Measurements from ENCODE around the gene FAM187B. TPM values are rescaled to one million over a fixed set of nuclear protein-coding genes. Genes with fewer than 3 reads are reported as not detected.

Gene FAM187B
- total and polyA plus RNA-seq, 2 of the 8 experiments (the other 6 are each of a cell fraction or from before 2014, with no cell fraction given): not detected

GRCh38 chr19:35260694-35261304, 32.3 kb upstream of the FAM187B start:
- H4K8ac ChIP-seq (ENCODE audit: extremely low read depth, insufficient read depth, low read length): no peak overlapping the region
- no peaks in the 10 kb centered on the region for H3K4me1 ChIP-seq (replicated peaks in 1 of 4; ENCODE audit: control insufficient read depth in 3 of 4, insufficient read depth in 4 of 4, low read length in 3 of 4)
- 89% methylated on average over 10 of the region's 10 CpGs; no CpG with 5 or more reads in 1 of the 2 experiments for WGBS, 2 experiments (ENCODE audit: extremely low coverage in 1 of 2, insufficient coverage in 1 of 2, insufficient read length in 1 of 2, insufficient replicate concordance in 2 of 2, low coverage in 1 of 2, low lambda C conversion rate in 2 of 2, missing lambda C conversion rate in 1 of 2)
- H4K20me1 ChIP-seq (replicated peaks in 1 of 2; ENCODE audit: control insufficient read depth in 1 of 2, insufficient read depth in 2 of 2, low read length in 2 of 2): peaks cover 16 to 37% of the 10 kb centered on the region in 2 experiments
- H3K36me3 ChIP-seq (ENCODE audit: control insufficient read depth in 2 of 4, insufficient read depth in 4 of 4, low read length in 3 of 4): peaks cover 20 to 47% (median 36%) of the 10 kb centered on the region in 4 experiments
- H3K27me3 ChIP-seq (replicated peaks in 1 of 4; ENCODE audit: control insufficient read depth in 3 of 4, extremely low read depth in 1 of 4, insufficient read depth in 3 of 4, low read length in 3 of 4): no peaks in the 10 kb centered on the region
- no peak overlapping the region for H3K4me3 ChIP-seq (ENCODE audit: extremely low read depth in 1 of 4, insufficient read depth in 2 of 4, low read depth in 3 of 4, low read length in 4 of 4)
- H3K4me2 ChIP-seq (ENCODE audit: insufficient read depth in 1 of 2, low read depth in 2 of 2, low read length in 2 of 2): no peak overlapping the region
- H3K79me2 ChIP-seq (ENCODE audit: control insufficient read depth in 1 of 2, insufficient read depth in 2 of 2, low read length in 2 of 2): peaks cover 0 to 14% of the 10 kb centered on the region in 2 experiments; a peak in 2 of 4 replicates
- no peak overlapping the region for H4K91ac ChIP-seq (replicated peaks; ENCODE audit: insufficient read length, low read length)
- no peak overlapping the region for H2BK15ac ChIP-seq (ENCODE audit: low read length)
- H3K9me3 ChIP-seq (ENCODE audit: insufficient read depth in 2 of 2, low read depth in 1 of 2, low read length in 1 of 2): peaks cover 0 to 2% of the 10 kb centered on the region in 2 experiments; a peak in 1 of 4 replicates
- H3K18ac ChIP-seq (ENCODE audit: extremely low read depth, low read length): no peak overlapping the region
- no peak for FAIRE-seq
- ChIA-PET POLR2A (ENCODE audit: partially characterized antibody) (interaction anchor here (0.7 to 10.5 kb wide), 9 partner anchors 7 to 254 kb away, joined by 3 to 146 read pairs (median 3); partner anchors contain the start of gene LSR), CTCF (ENCODE audit: partially characterized antibody) (interaction anchor here (1.0 to 1.6 kb wide), 5 partner anchors 14 to 236 kb away, joined by 3 to 5 read pairs (median 4); no protein-coding TSS in a partner anchor)
- H3K79me1 ChIP-seq (ENCODE audit: low read depth, low read length): peaks cover 17% of the 10 kb centered on the region
- H3K4ac ChIP-seq (replicated peaks; ENCODE audit: insufficient read length, low read depth, low read length): no peak overlapping the region
- H2BK120ac ChIP-seq (replicated peaks; ENCODE audit: low read depth, low read length): no peak overlapping the region
- DNase-seq (ENCODE audit: low read depth in 1 of 2, low spot score in 2 of 2): no peak
- H2AFZ ChIP-seq (ENCODE audit: low read length): no peak overlapping the region
- no peak overlapping the region for H2AK5ac ChIP-seq (ENCODE audit: low read depth, low read length)
- H2BK12ac ChIP-seq (ENCODE audit: low read depth, low read length): no peak overlapping the region
- no peak for TF ChIP-seq TCF12 (IDR thresholded peaks at IDR 0.05; ENCODE audit: low read depth, low read length)
- no peak overlapping the region for H4K5ac ChIP-seq (ENCODE audit: insufficient read length, low read depth, low read length)
- H2BK5ac ChIP-seq (ENCODE audit: low read depth, low read length): no peak overlapping the region
- H2BK20ac ChIP-seq (ENCODE audit: low read length): no peak overlapping the region
- H3K27ac ChIP-seq (ENCODE audit: low read depth, low read length): no peak overlapping the region
- no peak overlapping the region for H3K23ac ChIP-seq (ENCODE audit: insufficient read length)
- no peak overlapping the region for H3K56ac ChIP-seq (replicated peaks; ENCODE audit: insufficient read length, low read depth, low read length)
- no peaks in the 10 kb centered on the region for H3K23me2 ChIP-seq (ENCODE audit: low read depth, low read length)
- H3K14ac ChIP-seq (ENCODE audit: insufficient read length): no peak overlapping the region
- H3K9ac ChIP-seq (replicated peaks in 1 of 4; ENCODE audit: extremely low read depth in 1 of 4, low read depth in 3 of 4, low read length in 3 of 4): no peak overlapping the region
